ENCODE results near the gene KCNC1. TPM values are rescaled to one million over a fixed set of nuclear protein-coding genes. Genes with fewer than 3 reads are reported as not detected.

Gene KCNC1
- total and polyA plus RNA-seq, 7 experiments from 2014 or later = not detected

DNA sequence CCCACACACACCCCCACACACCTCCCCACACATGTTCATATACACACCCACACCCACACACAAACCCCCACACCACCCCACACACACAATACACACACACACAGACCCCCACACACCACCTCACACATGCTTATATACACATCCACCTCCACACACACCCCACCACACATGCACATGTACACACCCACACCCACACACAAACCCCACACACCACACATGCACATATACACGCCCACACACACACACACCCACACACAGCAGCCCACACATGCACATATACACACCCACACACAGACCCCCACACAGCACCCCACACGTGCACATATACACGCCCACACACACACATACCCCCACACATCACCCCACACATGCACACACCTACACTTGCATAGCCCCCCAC, 29.1 kb downstream of the KCNC1 start:
- no peaks in the 10 kb centered on the region for H3K4me1 ChIP-seq (ENCODE audit: control insufficient read depth in 2 of 2, insufficient read depth in 2 of 2, low read length in 2 of 2)
- DNase-seq (no peak), ATAC-seq (no peak)
- no peaks in the 10 kb centered on the region for H3K27me3 ChIP-seq (ENCODE audit: control insufficient read depth in 2 of 2, insufficient read depth in 2 of 2, low read length in 2 of 2)
- Mint-ChIP-seq H3K27me3 (no peaks in the 10 kb centered on the region), H3K27ac (no peak overlapping the region), H3K4me1 (no peaks in the 10 kb centered on the region), H3K36me3 (no peaks in the 10 kb centered on the region), H3K9me3 (no peaks in the 10 kb centered on the region), H3K4me3 (no peak overlapping the region)
- no peaks in the 10 kb centered on the region for H3K36me3 ChIP-seq (ENCODE audit: control insufficient read depth in 2 of 3, insufficient read depth in 3 of 3, low read length in 3 of 3)
- H3K27ac ChIP-seq (ENCODE audit: low read depth, low read length) = no peak overlapping the region
- intact Hi-C loops (cut with micrococcal nuclease) = no loop called here
- ChIA-PET POLR2A (no interaction called here), CTCF (no interaction called here)
- H3K9me3 ChIP-seq (ENCODE audit: control insufficient read depth in 2 of 3, low read length in 3 of 3) = no peaks in the 10 kb centered on the region
- H3K4me3 ChIP-seq (ENCODE audit: low read length) = no peak overlapping the region

DNA sequence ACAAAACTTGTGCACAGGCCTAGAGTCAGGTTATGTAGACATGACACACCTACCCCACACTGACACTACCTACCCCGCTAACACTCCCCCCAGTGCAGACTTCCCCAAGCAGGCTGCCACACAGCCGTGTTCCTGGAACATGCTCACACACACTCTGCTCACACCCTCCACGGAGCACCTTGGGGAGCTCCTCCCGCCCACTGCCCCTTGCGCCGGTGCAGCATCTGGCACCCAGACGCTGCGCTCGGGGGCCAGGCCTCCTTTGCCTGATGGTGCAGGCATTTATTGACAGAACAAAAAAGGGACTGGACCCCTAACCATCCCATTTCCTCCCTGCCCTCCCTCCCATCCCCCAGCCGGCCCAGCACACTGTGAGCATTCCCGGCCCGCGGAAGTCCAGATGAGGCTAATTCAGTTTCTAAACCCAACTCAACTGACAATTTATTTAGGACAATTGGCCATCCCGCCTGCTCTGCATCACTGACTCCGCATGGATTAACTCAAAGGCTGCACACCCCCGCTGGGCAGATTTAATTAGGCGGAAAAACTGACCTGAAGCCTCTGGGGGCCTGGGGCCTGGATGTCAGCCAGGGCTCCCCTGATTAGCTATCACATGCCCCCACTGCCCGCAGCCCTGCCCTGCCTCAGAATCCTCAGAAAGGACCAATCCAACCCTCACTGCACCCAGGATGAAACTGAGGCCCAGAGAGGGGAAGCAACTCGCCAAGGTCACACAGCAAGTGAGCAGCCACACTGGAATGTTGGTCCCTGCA, 30.1 kb downstream of the KCNC1 start:
- Histone ChIP-seq H3K27ac (ENCODE audit: low read depth, low read length) (no peak overlapping the region), H3K36me3 (ENCODE audit: control insufficient read depth in 2 of 3, insufficient read depth in 3 of 3, low read length in 3 of 3) (no peaks in the 10 kb centered on the region), H3K27me3 (ENCODE audit: control insufficient read depth in 2 of 2, insufficient read depth in 2 of 2, low read length in 2 of 2) (no peaks in the 10 kb centered on the region), H3K9me3 (ENCODE audit: control insufficient read depth in 2 of 3, low read length in 3 of 3) (no peaks in the 10 kb centered on the region), H3K4me1 (ENCODE audit: control insufficient read depth in 2 of 2, insufficient read depth in 2 of 2, low read length in 2 of 2) (no peaks in the 10 kb centered on the region), H3K4me3 (ENCODE audit: low read length) (no peak overlapping the region)
- intact Hi-C loops (cut with micrococcal nuclease) = no loop called here
- H3K36me3 Mint-ChIP-seq = no peaks in the 10 kb centered on the region
- ATAC-seq (no peak), DNase-seq (no peak)
- ChIA-PET POLR2A (no interaction called here), CTCF (no interaction called here)
- H3K27me3 Mint-ChIP-seq = no peaks in the 10 kb centered on the region
- no peaks in the 10 kb centered on the region for H3K9me3 Mint-ChIP-seq
- H3K4me1 Mint-ChIP-seq = no peaks in the 10 kb centered on the region
- no peak overlapping the region for H3K4me3 Mint-ChIP-seq
- no peak overlapping the region for H3K27ac Mint-ChIP-seq

GRCh38 chr11:17765356-17766072, 30.9 kb downstream of the KCNC1 start:
- no peaks in the 10 kb centered on the region for H3K9me3 Mint-ChIP-seq
- H3K27ac ChIP-seq (ENCODE audit: low read depth, low read length) = no peak overlapping the region
- no peak for ATAC-seq
- H3K4me1 Mint-ChIP-seq = no peaks in the 10 kb centered on the region
- no peaks in the 10 kb centered on the region for H3K27me3 ChIP-seq (ENCODE audit: control insufficient read depth in 2 of 2, insufficient read depth in 2 of 2, low read length in 2 of 2)
- H3K27ac Mint-ChIP-seq = no peak overlapping the region
- H3K36me3 Mint-ChIP-seq = no peaks in the 10 kb centered on the region
- intact Hi-C loops (cut with micrococcal nuclease) = no loop called here
- no peak overlapping the region for H3K4me3 ChIP-seq (ENCODE audit: low read length)
- no peaks in the 10 kb centered on the region for H3K4me1 ChIP-seq (ENCODE audit: control insufficient read depth in 2 of 2, insufficient read depth in 2 of 2, low read length in 2 of 2)
- no peaks in the 10 kb centered on the region for H3K9me3 ChIP-seq (ENCODE audit: control insufficient read depth in 2 of 3, low read length in 3 of 3)
- H3K36me3 ChIP-seq (ENCODE audit: control insufficient read depth in 2 of 3, insufficient read depth in 3 of 3, low read length in 3 of 3) = no peaks in the 10 kb centered on the region
- no peak for DNase-seq
- POLR2A ChIA-PET = no interaction called here
- CTCF ChIA-PET = interaction anchor here (1.1 kb wide), 1 partner anchor 34 kb away, joined by 3 read pairs; no protein-coding TSS in a partner anchor
- no peak overlapping the region for H3K4me3 Mint-ChIP-seq
- no peaks in the 10 kb centered on the region for H3K27me3 Mint-ChIP-seq

GRCh38 chr11:17766073-17766359, 31.4 kb downstream of the KCNC1 start:
- intact Hi-C loops (cut with micrococcal nuclease) = no loop called here
- ChIA-PET CTCF (interaction anchor here (1.1 kb wide), 1 partner anchor 34 kb away, joined by 3 read pairs; no protein-coding TSS in a partner anchor), POLR2A (no interaction called here)
- no peaks in the 10 kb centered on the region for H3K36me3 Mint-ChIP-seq
- Histone ChIP-seq H3K4me3 (ENCODE audit: low read length) (no peak overlapping the region), H3K27me3 (ENCODE audit: control insufficient read depth in 2 of 2, insufficient read depth in 2 of 2, low read length in 2 of 2) (no peaks in the 10 kb centered on the region), H3K36me3 (ENCODE audit: control insufficient read depth in 2 of 3, insufficient read depth in 3 of 3, low read length in 3 of 3) (no peaks in the 10 kb centered on the region), H3K4me1 (ENCODE audit: control insufficient read depth in 2 of 2, insufficient read depth in 2 of 2, low read length in 2 of 2) (no peaks in the 10 kb centered on the region), H3K27ac (ENCODE audit: low read depth, low read length) (no peak overlapping the region), H3K9me3 (ENCODE audit: control insufficient read depth in 2 of 3, low read length in 3 of 3) (no peaks in the 10 kb centered on the region)
- H3K27me3 Mint-ChIP-seq = no peaks in the 10 kb centered on the region
- DNase-seq = no peak
- no peak for ATAC-seq
- H3K9me3 Mint-ChIP-seq = no peaks in the 10 kb centered on the region
- no peaks in the 10 kb centered on the region for H3K4me1 Mint-ChIP-seq
- no peak overlapping the region for H3K4me3 Mint-ChIP-seq
- H3K27ac Mint-ChIP-seq = no peak overlapping the region

GRCh38 chr11:17766590-17766989, 32.0 kb downstream of the KCNC1 start:
- H3K36me3 ChIP-seq (ENCODE audit: control insufficient read depth in 2 of 3, insufficient read depth in 3 of 3, low read length in 3 of 3) = no peaks in the 10 kb centered on the region
- H3K9me3 ChIP-seq (ENCODE audit: control insufficient read depth in 2 of 3, low read length in 3 of 3) = no peaks in the 10 kb centered on the region
- no peak overlapping the region for H3K4me3 ChIP-seq (ENCODE audit: low read length)
- no peaks in the 10 kb centered on the region for H3K9me3 Mint-ChIP-seq
- no peaks in the 10 kb centered on the region for H3K4me1 ChIP-seq (ENCODE audit: control insufficient read depth in 2 of 2, insufficient read depth in 2 of 2, low read length in 2 of 2)
- H3K36me3 Mint-ChIP-seq = no peaks in the 10 kb centered on the region
- ChIA-PET CTCF (interaction anchor here (0.9 kb wide), 1 partner anchor 172 kb away, joined by 3 read pairs; no protein-coding TSS in a partner anchor), POLR2A (no interaction called here)
- no peaks in the 10 kb centered on the region for H3K27me3 Mint-ChIP-seq
- intact Hi-C loops (cut with micrococcal nuclease) = no loop called here
- ATAC-seq = no peak
- DNase-seq = no peak
- no peaks in the 10 kb centered on the region for H3K4me1 Mint-ChIP-seq
- no peaks in the 10 kb centered on the region for H3K27me3 ChIP-seq (ENCODE audit: control insufficient read depth in 2 of 2, insufficient read depth in 2 of 2, low read length in 2 of 2)
- no peak overlapping the region for H3K27ac Mint-ChIP-seq
- H3K27ac ChIP-seq (ENCODE audit: low read depth, low read length) = no peak overlapping the region
- H3K4me3 Mint-ChIP-seq = no peak overlapping the region

DNA sequence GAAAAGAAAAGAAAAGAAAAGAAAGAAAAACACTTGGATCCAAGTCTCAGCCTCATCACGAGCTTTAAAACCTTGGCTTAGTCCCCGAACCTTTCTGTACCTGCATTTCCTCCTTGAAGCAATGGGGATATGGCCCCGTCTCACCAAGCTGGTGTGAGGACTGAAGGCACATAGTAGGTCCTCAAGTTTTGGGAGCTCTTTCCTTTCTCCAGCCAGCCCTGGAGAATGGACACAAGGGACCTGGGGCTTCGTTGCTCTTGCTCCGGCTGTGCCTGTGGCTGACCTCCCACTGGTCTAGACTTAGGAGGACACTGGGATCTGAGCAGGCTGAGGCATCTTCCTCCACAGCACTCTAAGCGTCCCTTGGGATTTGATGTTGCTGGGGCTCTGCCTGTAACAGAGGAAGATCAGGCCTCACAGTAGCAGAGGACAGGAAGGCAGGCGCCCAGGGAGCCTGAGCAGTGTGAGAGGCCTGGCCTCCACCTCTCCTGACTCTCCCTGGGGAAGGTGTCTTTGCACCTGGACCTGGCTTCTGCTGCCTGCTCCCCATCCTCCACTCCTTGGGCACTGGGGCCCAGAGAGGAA, 32.8 kb downstream of the KCNC1 start:
- ChIA-PET POLR2A (no interaction called here), CTCF (interaction anchor here (0.9 kb wide), 1 partner anchor 172 kb away, joined by 3 read pairs; no protein-coding TSS in a partner anchor)
- Mint-ChIP-seq H3K4me3 (no peak overlapping the region), H3K9me3 (no peaks in the 10 kb centered on the region), H3K36me3 (no peaks in the 10 kb centered on the region), H3K4me1 (no peaks in the 10 kb centered on the region), H3K27me3 (no peaks in the 10 kb centered on the region), H3K27ac (no peak overlapping the region)
- Histone ChIP-seq H3K27ac (ENCODE audit: low read depth, low read length) (no peak overlapping the region), H3K36me3 (ENCODE audit: control insufficient read depth in 2 of 3, insufficient read depth in 3 of 3, low read length in 3 of 3) (no peaks in the 10 kb centered on the region), H3K27me3 (ENCODE audit: control insufficient read depth in 2 of 2, insufficient read depth in 2 of 2, low read length in 2 of 2) (no peaks in the 10 kb centered on the region), H3K9me3 (ENCODE audit: control insufficient read depth in 2 of 3, low read length in 3 of 3) (no peaks in the 10 kb centered on the region), H3K4me1 (ENCODE audit: control insufficient read depth in 2 of 2, insufficient read depth in 2 of 2, low read length in 2 of 2) (no peaks in the 10 kb centered on the region), H3K4me3 (ENCODE audit: low read length) (no peak overlapping the region)
- intact Hi-C loops (cut with micrococcal nuclease) = no loop called here
- DNase-seq = no peak
- ATAC-seq = no peak

DNA sequence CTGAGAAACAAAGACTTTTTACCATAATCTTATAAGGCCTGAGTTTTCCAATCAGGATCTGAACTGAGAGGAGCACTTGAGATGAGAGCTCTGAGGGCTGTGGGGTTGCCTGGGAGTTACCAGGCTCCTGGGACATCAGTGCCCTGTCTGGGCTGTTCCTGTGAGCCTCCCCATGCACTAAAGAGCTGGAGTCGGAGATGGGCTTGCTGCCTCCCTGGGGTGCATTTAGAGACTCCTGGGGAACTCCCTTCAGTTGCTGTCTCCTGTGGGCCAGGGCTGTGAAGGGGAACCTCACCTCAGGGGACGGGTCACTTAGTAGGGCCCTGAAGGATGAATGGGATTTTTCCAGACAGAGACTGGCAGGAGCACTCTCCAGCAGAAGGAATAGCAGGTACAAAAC, 33.3 kb downstream of the KCNC1 start:
- Mint-ChIP-seq H3K36me3 (no peaks in the 10 kb centered on the region), H3K27ac (no peak overlapping the region), H3K27me3 (no peaks in the 10 kb centered on the region), H3K9me3 (no peaks in the 10 kb centered on the region), H3K4me1 (no peaks in the 10 kb centered on the region), H3K4me3 (no peak overlapping the region)
- intact Hi-C loops (cut with micrococcal nuclease) = no loop called here
- ATAC-seq = no peak
- Histone ChIP-seq H3K27ac (ENCODE audit: low read depth, low read length) (no peak overlapping the region), H3K9me3 (ENCODE audit: control insufficient read depth in 2 of 3, low read length in 3 of 3) (no peaks in the 10 kb centered on the region), H3K36me3 (ENCODE audit: control insufficient read depth in 2 of 3, insufficient read depth in 3 of 3, low read length in 3 of 3) (no peaks in the 10 kb centered on the region), H3K4me1 (ENCODE audit: control insufficient read depth in 2 of 2, insufficient read depth in 2 of 2, low read length in 2 of 2) (no peaks in the 10 kb centered on the region), H3K27me3 (ENCODE audit: control insufficient read depth in 2 of 2, insufficient read depth in 2 of 2, low read length in 2 of 2) (no peaks in the 10 kb centered on the region), H3K4me3 (ENCODE audit: low read length) (no peak overlapping the region)
- POLR2A ChIA-PET = no interaction called here
- CTCF ChIA-PET = no interaction called here
- no peak for DNase-seq
